Measurements from ENCODE around the gene CCDC191.

Gene CCDC191

DNA sequence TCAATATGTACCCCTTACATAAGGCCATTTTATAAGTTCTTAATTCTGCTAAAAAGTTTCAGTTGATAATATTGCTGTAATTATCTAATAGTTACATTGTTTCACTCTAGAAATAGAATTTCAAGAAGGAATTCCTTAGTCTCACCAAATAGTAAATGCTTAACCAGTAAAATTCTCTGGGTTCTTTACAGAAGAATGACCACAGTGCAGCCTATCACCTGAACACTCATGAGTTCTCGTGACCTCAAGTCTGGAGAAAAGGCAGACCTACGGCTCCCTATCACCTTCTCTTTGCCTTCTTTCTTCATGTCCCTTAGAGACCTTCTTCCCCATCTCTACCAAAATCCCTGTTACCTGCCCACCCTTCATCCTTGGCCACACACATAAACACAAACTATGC, 30.9 kb downstream of the CCDC191 start:
- Mint-ChIP-seq H3K27me3 (ENCODE audit: low read depth) (no peaks in the 10 kb centered on the region), H3K9me3 (no peaks in the 10 kb centered on the region), H3K36me3 (ENCODE audit: low read depth) (no peaks in the 10 kb centered on the region), H3K4me3 (no peak overlapping the region), H3K4me1 (ENCODE audit: low read depth) (peaks cover 4% of the 10 kb centered on the region), H3K27ac (no peak overlapping the region)

DNA sequence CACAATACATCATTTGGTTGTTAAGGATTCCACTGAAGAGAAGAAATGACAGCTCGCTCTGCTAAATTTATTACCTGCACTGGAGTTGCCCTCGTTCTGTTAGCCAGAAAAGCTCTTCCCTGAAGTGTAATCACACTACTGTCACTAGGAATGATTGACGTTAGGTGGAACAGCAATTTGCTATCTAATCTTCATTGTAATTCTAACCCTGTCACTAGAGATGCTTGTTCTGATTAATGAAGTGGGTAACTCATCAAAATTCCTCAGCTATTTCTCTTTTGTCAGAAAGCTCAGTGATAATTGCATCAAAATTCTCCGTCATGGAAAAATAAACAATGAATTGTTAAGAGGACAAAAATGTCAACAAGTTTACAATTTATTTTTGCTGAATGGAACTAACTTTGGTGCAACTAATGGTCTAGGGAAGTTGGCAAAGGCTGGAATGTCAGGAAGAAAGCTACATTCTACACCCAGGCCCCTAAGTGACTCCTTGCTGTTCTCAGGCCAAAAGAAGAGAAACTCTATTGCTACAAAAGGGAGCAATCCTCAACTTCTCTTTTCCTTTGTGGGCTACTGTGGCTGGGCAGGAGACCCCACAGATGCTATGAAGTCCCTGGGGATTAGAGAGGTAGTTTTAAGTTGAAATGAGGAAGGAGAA, 34.1 kb downstream of the CCDC191 start:
- Mint-ChIP-seq H3K9me3 (no peaks in the 10 kb centered on the region), H3K36me3 (ENCODE audit: low read depth) (no peaks in the 10 kb centered on the region), H3K27me3 (ENCODE audit: low read depth) (no peaks in the 10 kb centered on the region), H3K4me3 (no peak overlapping the region), H3K27ac (no peak overlapping the region), H3K4me1 (ENCODE audit: low read depth) (peaks cover 4% of the 10 kb centered on the region)

DNA sequence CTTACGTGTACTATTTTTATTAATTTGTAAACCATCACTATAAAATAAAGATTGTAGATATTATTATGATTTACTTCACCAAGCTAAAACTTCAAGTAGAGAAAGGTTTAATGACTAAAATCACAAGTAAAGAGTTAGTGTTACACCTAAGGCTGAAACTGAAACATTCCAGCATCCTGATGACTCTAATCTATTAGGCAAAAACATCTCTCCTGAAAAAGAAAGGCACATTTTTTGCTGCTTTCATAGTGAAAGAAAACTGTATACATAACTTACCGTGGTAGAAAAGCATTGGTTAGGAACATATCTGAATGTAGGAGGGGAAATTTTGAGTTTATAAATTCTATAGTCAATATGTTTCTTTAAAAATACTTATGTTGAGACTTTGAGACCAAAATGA, 35.4 kb downstream of the CCDC191 start:
- Mint-ChIP-seq H3K27me3 (ENCODE audit: low read depth) (no peaks in the 10 kb centered on the region), H3K4me1 (ENCODE audit: low read depth) (peaks cover 4% of the 10 kb centered on the region), H3K27ac (no peak overlapping the region), H3K36me3 (ENCODE audit: low read depth) (no peaks in the 10 kb centered on the region), H3K4me3 (no peak overlapping the region), H3K9me3 (no peaks in the 10 kb centered on the region)

DNA sequence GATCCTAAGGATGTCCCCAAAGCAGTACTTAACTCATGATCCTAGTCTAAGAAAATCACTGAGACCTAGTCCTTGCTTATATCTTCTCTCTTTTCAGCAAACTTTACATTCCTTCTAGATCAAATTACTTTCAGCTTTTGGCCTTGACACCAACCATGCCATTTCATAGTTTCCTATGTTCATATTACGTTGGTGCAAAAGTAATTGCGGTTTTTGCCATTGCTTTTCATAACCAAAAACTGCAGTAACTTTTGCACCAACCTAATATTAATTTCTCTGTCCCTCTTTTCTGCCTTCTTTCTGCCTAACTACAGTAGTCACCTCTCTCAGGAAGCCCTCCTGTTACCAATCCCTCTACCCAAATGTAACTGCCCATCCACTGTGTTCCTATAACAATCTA, 36.8 kb downstream of the CCDC191 start:
- H3K36me3 Mint-ChIP-seq (ENCODE audit: low read depth): no peaks in the 10 kb centered on the region
- H3K27ac Mint-ChIP-seq: no peak overlapping the region
- H3K4me3 Mint-ChIP-seq: no peak overlapping the region
- no peaks in the 10 kb centered on the region for H3K9me3 Mint-ChIP-seq
- peaks cover 4% of the 10 kb centered on the region for H3K4me1 Mint-ChIP-seq (ENCODE audit: low read depth)
- no peaks in the 10 kb centered on the region for H3K27me3 Mint-ChIP-seq (ENCODE audit: low read depth)

DNA sequence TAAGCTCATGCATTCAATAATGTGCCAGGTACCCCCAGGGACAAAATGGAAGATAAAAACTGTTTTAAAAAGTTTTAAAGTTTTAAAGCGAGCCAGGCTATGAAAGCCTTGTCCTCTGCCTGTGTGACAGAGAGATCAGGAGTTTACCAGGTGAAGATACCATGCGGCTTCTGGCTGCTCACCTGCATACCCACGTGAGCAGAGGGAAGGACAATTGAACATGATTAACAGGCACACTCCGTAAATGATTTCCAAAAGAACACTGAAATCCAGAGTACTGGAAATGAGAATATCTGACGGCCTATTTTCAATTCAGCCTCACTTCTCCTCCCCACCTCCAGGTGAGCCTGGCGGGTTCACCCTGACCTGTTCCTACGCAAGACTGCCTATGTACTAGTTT, 42.1 kb downstream of the CCDC191 start:
- Mint-ChIP-seq H3K27me3 (ENCODE audit: low read depth) (no peaks in the 10 kb centered on the region), H3K27ac (no peak overlapping the region), H3K4me1 (ENCODE audit: low read depth) (no peaks in the 10 kb centered on the region), H3K4me3 (no peak overlapping the region), H3K36me3 (ENCODE audit: low read depth) (peaks cover 1% of the 10 kb centered on the region), H3K9me3 (no peaks in the 10 kb centered on the region)

DNA sequence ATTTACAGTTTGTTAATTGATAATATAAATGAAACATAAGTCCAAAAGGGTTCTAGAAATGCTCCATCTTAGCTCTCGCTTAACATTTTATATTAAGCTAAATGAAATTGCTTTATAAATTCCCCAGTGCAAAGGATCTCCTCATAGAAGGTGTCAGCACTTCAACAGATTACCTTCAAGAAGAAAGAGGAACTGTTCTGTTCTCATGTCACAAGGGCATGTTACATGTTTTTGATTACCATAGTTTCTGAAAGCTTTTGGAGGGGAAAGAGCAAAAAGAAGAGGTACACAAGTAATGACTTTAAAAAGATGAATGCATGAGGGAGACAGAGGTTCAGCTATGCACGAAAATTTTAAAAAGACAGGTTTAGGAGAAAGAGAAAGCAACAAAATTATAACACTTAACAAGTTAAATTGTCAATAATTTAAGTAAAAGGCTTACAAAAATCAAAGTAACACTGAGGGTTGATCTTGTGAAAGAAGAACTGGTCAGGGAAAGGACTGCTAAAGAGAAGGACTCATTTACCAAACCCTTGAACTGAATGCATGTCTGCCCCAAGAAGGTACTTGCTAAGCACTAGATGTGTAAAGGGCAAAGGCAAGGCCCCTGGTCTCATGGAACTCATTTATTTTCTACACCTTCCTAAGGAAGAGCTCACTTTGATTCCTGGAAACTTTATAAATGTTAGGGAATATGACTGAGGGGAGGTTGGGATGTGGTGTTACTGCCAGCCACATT, 45.1 kb downstream of the CCDC191 start:
- Mint-ChIP-seq H3K9me3 (no peaks in the 10 kb centered on the region), H3K27ac (no peak overlapping the region), H3K27me3 (ENCODE audit: low read depth) (no peaks in the 10 kb centered on the region), H3K4me1 (ENCODE audit: low read depth) (no peaks in the 10 kb centered on the region), H3K36me3 (ENCODE audit: low read depth) (peaks cover 1% of the 10 kb centered on the region), H3K4me3 (no peak overlapping the region)

DNA sequence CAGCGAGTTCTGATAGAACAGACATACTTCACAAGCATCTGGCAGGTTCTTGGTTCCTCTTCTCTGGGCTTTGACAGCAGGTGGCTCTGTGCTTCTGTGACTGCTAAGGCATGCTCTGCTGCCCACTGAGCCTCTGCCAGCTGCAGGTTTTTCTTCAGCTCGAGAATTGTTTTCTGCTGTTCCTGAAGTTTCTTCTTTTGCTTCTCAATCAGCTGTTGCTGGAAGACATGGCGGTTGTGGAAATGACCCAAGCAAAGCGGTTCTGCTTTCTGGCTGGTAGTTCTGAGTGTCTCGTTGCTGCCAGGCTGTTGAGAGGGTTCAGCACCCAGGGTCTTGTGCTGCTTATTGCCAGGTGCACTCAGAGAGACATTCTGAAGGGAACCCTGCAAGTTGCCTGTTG, 50.8 kb downstream of the CCDC191 start:
- Mint-ChIP-seq H3K36me3 (ENCODE audit: low read depth) (peaks cover 4% of the 10 kb centered on the region), H3K9me3 (peaks cover 4% of the 10 kb centered on the region), H3K4me1 (ENCODE audit: low read depth) (no peaks in the 10 kb centered on the region), H3K27ac (no peak overlapping the region), H3K27me3 (ENCODE audit: low read depth) (no peaks in the 10 kb centered on the region), H3K4me3 (no peak overlapping the region)

DNA sequence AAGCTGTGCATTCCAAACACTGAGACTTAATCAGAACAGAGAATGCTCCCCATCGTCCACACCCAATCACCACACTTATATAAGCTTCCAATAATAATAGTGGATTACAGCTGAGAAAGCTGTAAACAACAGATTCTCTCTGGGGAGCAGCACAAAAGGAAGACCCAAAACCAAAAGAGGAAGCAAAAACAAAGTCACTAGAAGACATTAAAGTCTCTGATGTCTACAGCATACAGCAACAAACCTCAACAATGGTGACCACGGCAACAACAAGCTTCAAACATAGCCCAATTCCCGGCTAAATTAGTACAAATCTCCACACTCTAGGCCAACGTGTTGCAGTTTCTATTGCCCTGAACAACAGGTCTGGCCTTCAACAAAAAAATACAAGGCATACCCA, 70.8 kb downstream of the CCDC191 start:
- H3K27ac Mint-ChIP-seq: no peak overlapping the region
- H3K4me1 Mint-ChIP-seq (ENCODE audit: low read depth): peaks cover 2% of the 10 kb centered on the region
- H3K4me3 Mint-ChIP-seq: no peak overlapping the region
- no peaks in the 10 kb centered on the region for H3K9me3 Mint-ChIP-seq
- H3K27me3 Mint-ChIP-seq (ENCODE audit: low read depth): no peaks in the 10 kb centered on the region
- no peaks in the 10 kb centered on the region for H3K36me3 Mint-ChIP-seq (ENCODE audit: low read depth)

DNA sequence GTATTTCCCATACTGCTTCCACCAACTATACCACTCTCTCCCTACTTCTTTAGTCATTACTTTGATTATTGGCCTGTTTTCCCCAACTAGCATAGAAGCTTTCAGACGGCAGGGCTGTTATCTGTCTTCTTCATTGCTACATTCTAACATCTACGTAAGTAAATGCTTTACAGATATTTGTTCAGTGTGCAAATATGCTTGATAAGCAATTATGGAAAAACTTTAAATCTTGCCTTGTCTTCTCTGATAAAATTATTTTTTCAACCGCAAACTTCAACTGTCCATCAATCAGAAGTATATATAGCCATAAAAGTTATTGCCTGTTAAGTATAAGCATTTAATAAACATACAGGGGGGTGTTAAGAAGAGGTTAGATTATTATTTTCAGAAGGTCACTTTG, 72.8 kb downstream of the CCDC191 start:
- H3K36me3 Mint-ChIP-seq (ENCODE audit: low read depth): no peaks in the 10 kb centered on the region

DNA sequence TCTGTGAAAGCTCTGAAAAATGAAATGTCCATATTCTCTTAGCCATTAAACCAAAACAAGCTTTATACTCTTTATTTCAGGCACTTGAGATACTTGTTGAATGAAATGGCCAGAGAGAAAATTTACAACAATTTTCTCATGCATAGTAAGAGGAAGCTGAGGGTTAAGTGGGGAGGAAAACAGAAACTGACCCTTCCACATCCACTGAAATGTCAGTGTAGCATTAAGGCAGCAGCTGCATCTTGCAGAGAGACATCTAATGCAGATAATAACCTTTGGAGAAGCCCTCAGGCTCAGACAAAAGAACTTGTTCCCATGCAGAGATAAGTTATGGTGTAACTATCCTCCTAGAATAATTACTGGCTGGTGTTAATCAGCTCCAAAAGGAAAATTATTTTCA, 74.5 kb downstream of the CCDC191 start:
- Mint-ChIP-seq H3K4me1 (ENCODE audit: low read depth) (peaks cover 2% of the 10 kb centered on the region), H3K9me3 (no peaks in the 10 kb centered on the region), H3K27me3 (ENCODE audit: low read depth) (no peaks in the 10 kb centered on the region), H3K36me3 (ENCODE audit: low read depth) (peaks cover 4% of the 10 kb centered on the region), H3K27ac (no peak overlapping the region), H3K4me3 (no peak overlapping the region)

More for the DNA sequence above, 72.8 kb downstream of the CCDC191 start:
- Mint-ChIP-seq H3K27me3 (ENCODE audit: low read depth) (no peaks in the 10 kb centered on the region), H3K9me3 (no peaks in the 10 kb centered on the region), H3K27ac (no peak overlapping the region), H3K4me3 (no peak overlapping the region), H3K4me1 (ENCODE audit: low read depth) (peaks cover 2% of the 10 kb centered on the region)

DNA sequence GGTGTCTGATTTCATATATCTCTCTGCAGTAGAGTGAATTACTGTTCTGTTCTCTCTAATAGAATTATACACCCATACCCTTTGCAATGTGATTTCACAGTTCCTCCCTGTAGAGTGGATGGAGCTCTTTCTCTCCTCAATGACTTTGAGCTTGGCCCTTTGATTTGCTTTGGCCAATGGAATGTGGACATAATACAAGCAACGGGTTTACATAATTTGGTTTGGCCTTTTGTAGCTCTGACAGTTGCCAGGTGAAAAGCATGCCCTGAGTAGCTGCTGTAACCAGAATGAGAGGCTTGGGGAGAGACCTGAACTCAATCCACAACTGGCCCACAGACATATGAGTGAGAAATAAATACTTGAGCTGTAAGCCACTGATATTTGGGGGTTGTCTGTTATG, 76.4 kb downstream of the CCDC191 start:
- H3K9me3 Mint-ChIP-seq: peaks cover under 1% of the 10 kb centered on the region
- no peaks in the 10 kb centered on the region for H3K27me3 Mint-ChIP-seq (ENCODE audit: low read depth)
- no peaks in the 10 kb centered on the region for H3K4me1 Mint-ChIP-seq (ENCODE audit: low read depth)
- peaks cover 4% of the 10 kb centered on the region for H3K36me3 Mint-ChIP-seq (ENCODE audit: low read depth)
- no peak overlapping the region for H3K27ac Mint-ChIP-seq
- no peak overlapping the region for H3K4me3 Mint-ChIP-seq

DNA sequence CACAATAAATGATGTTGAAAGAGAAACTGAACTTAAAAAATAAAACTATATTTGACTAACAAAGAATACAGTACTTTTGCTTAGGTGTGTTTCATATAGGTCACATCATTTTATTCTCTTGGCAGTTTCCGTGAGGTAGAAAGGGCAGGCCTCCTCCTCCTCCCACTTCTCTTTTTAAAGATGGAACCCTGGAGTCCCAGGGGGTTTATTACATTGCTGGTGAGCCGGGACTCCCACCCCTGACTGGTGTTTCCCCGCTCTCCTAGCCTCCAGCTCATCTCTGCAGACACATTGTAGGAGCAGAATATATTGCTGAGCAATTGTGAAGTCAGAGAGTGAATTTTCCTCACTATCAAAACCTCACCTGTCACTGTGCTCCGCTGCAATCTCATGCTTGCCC, 78.5 kb downstream of the CCDC191 start:
- H3K27ac Mint-ChIP-seq: no peak overlapping the region
- H3K27me3 Mint-ChIP-seq (ENCODE audit: low read depth): no peaks in the 10 kb centered on the region
- H3K9me3 Mint-ChIP-seq: peaks cover 16% of the 10 kb centered on the region
- no peak overlapping the region for H3K4me3 Mint-ChIP-seq
- H3K36me3 Mint-ChIP-seq (ENCODE audit: low read depth): peaks cover 4% of the 10 kb centered on the region
- no peaks in the 10 kb centered on the region for H3K4me1 Mint-ChIP-seq (ENCODE audit: low read depth)

DNA sequence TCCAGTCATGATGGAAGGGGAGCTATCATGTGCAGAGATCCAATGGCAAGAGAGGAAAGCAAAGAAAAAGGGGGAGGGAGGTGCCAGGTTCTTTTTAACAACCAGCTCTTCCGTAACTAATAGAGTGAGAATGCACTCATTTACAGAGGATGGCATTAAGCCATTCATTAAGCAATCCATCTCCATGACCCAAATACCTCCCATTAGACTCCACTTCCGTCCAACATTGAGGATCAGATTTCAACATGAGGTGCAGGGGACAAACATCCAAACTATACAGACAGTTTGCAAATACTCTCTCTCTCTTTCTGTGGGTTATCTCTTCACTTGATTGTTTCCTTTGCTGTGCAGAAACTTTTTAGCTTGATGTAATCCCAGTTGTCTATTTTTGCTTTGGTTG, 87.3 kb downstream of the CCDC191 start:
- H3K27ac Mint-ChIP-seq: no peak overlapping the region
- peaks cover 11% of the 10 kb centered on the region for H3K27me3 Mint-ChIP-seq (ENCODE audit: low read depth)
- H3K9me3 Mint-ChIP-seq: peaks cover 22% of the 10 kb centered on the region
- H3K4me3 Mint-ChIP-seq: no peak overlapping the region
- H3K36me3 Mint-ChIP-seq (ENCODE audit: low read depth): no peaks in the 10 kb centered on the region
- H3K4me1 Mint-ChIP-seq (ENCODE audit: low read depth): peaks cover under 1% of the 10 kb centered on the region

DNA sequence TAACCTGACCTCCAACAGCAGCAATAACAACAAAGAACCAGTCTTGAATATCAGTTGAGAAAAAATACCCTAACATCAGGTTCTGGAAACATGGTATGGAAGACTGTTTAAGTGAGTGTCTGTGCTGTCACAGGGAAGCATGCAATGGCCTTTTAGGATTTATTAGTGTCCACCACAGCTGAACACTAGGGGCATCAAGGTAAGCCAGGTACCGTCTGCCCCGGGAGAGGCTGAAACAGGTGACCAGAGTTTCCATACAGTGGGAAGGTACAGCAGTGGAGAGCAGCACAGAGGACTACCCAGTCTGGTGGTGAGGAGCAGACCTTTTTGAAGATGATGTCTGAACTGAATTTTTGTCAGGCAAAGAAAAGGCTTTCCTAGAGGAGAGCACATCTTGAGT, 90.2 kb downstream of the CCDC191 start:
- Mint-ChIP-seq H3K9me3 (peaks cover under 1% of the 10 kb centered on the region), H3K4me1 (ENCODE audit: low read depth) (peaks cover 4% of the 10 kb centered on the region), H3K27me3 (ENCODE audit: low read depth) (peaks cover 11% of the 10 kb centered on the region), H3K4me3 (no peak overlapping the region), H3K36me3 (ENCODE audit: low read depth) (no peaks in the 10 kb centered on the region), H3K27ac (no peak overlapping the region)

DNA sequence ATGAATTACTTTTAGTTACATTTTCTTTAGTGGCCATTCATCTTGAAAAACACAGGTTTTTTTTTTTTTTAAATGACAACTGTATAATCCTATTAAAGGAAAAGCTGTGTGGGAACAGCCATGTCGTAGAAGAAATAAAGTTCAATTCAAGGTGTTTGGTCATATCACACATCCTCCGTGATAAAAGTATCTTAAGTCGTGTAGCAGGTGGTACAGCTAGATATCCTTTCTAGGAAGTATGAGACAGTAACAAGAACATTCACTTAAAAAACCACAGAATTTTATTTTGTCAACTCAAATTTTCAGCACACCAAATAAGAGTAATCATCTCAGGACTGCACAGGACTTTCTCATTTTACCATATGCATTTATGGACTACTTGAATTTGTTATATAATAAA, 92.4 kb downstream of the CCDC191 start:
- Mint-ChIP-seq H3K4me1 (ENCODE audit: low read depth) (peaks cover 4% of the 10 kb centered on the region), H3K27me3 (ENCODE audit: low read depth) (peaks cover 6% of the 10 kb centered on the region), H3K4me3 (no peak overlapping the region), H3K27ac (no peak overlapping the region), H3K36me3 (ENCODE audit: low read depth) (no peaks in the 10 kb centered on the region), H3K9me3 (no peaks in the 10 kb centered on the region)
